Breast epithelium (tissue), 3 donors: ENCODE data around the gene CUZD1.

Experiments used
- CTCF ChIP-seq, 3 donors: fragments of 450-650 bp; IDR thresholded peaks; one replicate each; pipeline ENCODE4 v1.5.1; 2016 to 2017; ENCODE audit warnings: antibody characterized with exemption in 3 of 3, mild to moderate bottlenecking in 3 of 3, moderate library complexity in 3 of 3
- POLR2A ChIP-seq: fragments of 450-650 bp; IDR thresholded peaks from one replicate; pipeline ENCODE4 v1.6.1; 2016; ENCODE audit warnings: antibody characterized with exemption, mild to moderate bottlenecking, moderate library complexity
- POLR2AphosphoS5 ChIP-seq, 3 donors: sonication (generic); formaldehyde crosslinking; IDR thresholded peaks; one replicate each; pipeline ENCODE4 v1.6.1; 2017; ENCODE audit warnings: antibody characterized with exemption in 3 of 3

GRCh38 chr10:122864901-122865300 is 19.2 kb upstream of the CUZD1 start:
- TF ChIP-seq CTCF (IDR thresholded peaks at IDR 0.05): no peak
- TF ChIP-seq POLR2AphosphoS5 (IDR thresholded peaks at IDR 0.05): no peak
- TF ChIP-seq POLR2A: no peak
